ENCODE results near the gene CPA2.
"Not testable (repeated sequence)": the region's sequence is repeated elsewhere in the genome, so short reads cannot be mapped to it uniquely, and the experiment has no call there.

CPA2 gene

GRCh38 chr7:130266258-130266960 is at the start of gene CPA2:
Gene CPA2 (plus strand): TSS chr7:130266863. CDS start chr7:130266882, 19 bp downstream.
- in situ Hi-C loops (cut with MboI; ENCODE audit: low sequenced_read_pairs, unreplicated experiment) = no loop called here
- TF ChIP-seq, protein P1, sequence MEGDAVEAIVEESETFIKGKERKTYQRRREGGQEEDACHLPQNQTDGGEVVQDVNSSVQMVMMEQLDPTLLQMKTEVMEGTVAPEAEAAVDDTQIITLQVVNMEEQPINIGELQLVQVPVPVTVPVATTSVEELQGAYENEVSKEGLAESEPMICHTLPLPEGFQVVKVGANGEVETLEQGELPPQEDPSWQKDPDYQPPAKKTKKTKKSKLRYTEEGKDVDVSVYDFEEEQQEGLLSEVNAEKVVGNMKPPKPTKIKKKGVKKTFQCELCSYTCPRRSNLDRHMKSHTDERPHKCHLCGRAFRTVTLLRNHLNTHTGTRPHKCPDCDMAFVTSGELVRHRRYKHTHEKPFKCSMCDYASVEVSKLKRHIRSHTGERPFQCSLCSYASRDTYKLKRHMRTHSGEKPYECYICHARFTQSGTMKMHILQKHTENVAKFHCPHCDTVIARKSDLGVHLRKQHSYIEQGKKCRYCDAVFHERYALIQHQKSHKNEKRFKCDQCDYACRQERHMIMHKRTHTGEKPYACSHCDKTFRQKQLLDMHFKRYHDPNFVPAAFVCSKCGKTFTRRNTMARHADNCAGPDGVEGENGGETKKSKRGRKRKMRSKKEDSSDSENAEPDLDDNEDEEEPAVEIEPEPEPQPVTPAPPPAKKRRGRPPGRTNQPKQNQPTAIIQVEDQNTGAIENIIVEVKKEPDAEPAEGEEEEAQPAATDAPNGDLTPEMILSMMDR (IDR thresholded peaks at IDR 0.05; ENCODE audit: borderline replicate concordance, control extremely low read depth, extremely low read depth, insufficient read depth, missing control alignments) = no peak
- DNase-seq (ENCODE audit: low spot score) = no peak

GRCh38 chr7:130218806-130219620 is 47.6 kb upstream of the CPA2 start:
- TF ChIP-seq, protein P1 (IDR thresholded peaks at IDR 0.05; ENCODE audit: borderline replicate concordance, control extremely low read depth, extremely low read depth, insufficient read depth, missing control alignments) = no peak
- in situ Hi-C loops (cut with MboI; ENCODE audit: low sequenced_read_pairs, unreplicated experiment) = no loop called here

GRCh38 chr7:130219871-130220270 is 46.8 kb upstream of the CPA2 start:
- in situ Hi-C loops (cut with MboI; ENCODE audit: low sequenced_read_pairs, unreplicated experiment) = no loop called here

More at GRCh38 chr7:130218806-130219620, 47.6 kb upstream of the CPA2 start:
- no peak for DNase-seq (ENCODE audit: low spot score)

GRCh38 chr7:130221746-130222145 is 44.9 kb upstream of the CPA2 start:
- TF ChIP-seq, protein P1 (IDR thresholded peaks at IDR 0.05; ENCODE audit: borderline replicate concordance, control extremely low read depth, extremely low read depth, insufficient read depth, missing control alignments) = no peak
- DNase-seq (ENCODE audit: low spot score) = no peak
- in situ Hi-C loops (cut with MboI; ENCODE audit: low sequenced_read_pairs, unreplicated experiment) = no loop called here

More at GRCh38 chr7:130219871-130220270, 46.8 kb upstream of the CPA2 start:
- TF ChIP-seq, protein P1 (IDR thresholded peaks at IDR 0.05; ENCODE audit: borderline replicate concordance, control extremely low read depth, extremely low read depth, insufficient read depth, missing control alignments) = no peak
- no peak for DNase-seq (ENCODE audit: low spot score)

DNA sequence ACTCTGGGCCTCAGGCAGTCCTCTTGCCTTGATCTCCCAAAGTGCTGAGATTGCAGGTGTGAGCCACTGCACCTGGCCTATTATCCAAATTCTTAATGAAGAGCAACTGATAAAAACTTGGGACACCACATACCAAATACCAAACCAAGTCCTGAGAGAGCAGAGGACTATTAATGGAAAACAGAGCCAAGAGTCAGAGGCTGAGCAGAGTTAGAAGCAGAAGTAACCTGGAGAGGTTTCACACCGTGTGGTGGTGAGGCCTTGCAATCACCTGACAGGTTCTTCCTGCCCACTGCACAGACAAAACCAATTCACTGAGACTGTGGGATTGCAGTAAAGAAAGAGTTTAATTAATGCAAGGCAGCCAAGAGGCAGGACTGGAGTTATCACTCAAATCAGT is 43.0 kb upstream of the CPA2 start:
- in situ Hi-C loops (cut with MboI; ENCODE audit: low sequenced_read_pairs, unreplicated experiment) = no loop called here
- DNase-seq (ENCODE audit: low spot score) = no peak
- TF ChIP-seq, protein P1 (IDR thresholded peaks at IDR 0.05; ENCODE audit: borderline replicate concordance, control extremely low read depth, extremely low read depth, insufficient read depth, missing control alignments) = no peak

GRCh38 chr7:130224210-130224609 is 42.5 kb upstream of the CPA2 start:
- DNase-seq (ENCODE audit: low spot score) = no peak
- in situ Hi-C loops (cut with MboI; ENCODE audit: low sequenced_read_pairs, unreplicated experiment) = no loop called here
- TF ChIP-seq, protein P1 (IDR thresholded peaks at IDR 0.05; ENCODE audit: borderline replicate concordance, control extremely low read depth, extremely low read depth, insufficient read depth, missing control alignments) = no peak

GRCh38 chr7:130224923-130225322 is 41.7 kb upstream of the CPA2 start:
- DNase-seq (ENCODE audit: low spot score); in situ Hi-C loops (cut with MboI; ENCODE audit: low sequenced_read_pairs, unreplicated experiment): not testable (repeated sequence)

Measured in GM13976 (cell line).